Osteoblast (primary cell): ENCODE data around the gene ARHGAP30. TPM values are rescaled to one million over a fixed set of nuclear protein-coding genes. Genes with fewer than 3 reads are reported as not detected.

Experiments used
- DNase-seq: peaks from one replicate; pipeline ENCODE4 v3.0.0; 2011; ENCODE audit warnings: low spot score, mixed read lengths; ENCODE audit not compliant: insufficient read length; ENCODE audit errors: missing footprints
- H2AFZ ChIP-seq: 2 replicates; pipeline ENCODE4 v1.6.0; 2011; ENCODE audit warnings: mild to moderate bottlenecking, low read length
- H3K27ac ChIP-seq: 2 replicates; pipeline ENCODE4 v1.5.1; 2011; ENCODE audit warnings: mild to moderate bottlenecking, low read depth, low read length, moderate library complexity
- H3K27me3 ChIP-seq: 2 replicates; pipeline ENCODE4 v1.6.0; 2012; ENCODE audit warnings: mild to moderate bottlenecking, control low read depth, inconsistent platforms, low read length, moderate library complexity; ENCODE audit not compliant: insufficient read depth
- H3K36me3 ChIP-seq: 2 replicates; pipeline ENCODE4 v1.5.1; 2011; ENCODE audit warnings: mild to moderate bottlenecking, low read length, control low read depth, moderate library complexity; ENCODE audit not compliant: insufficient read depth
- H3K4me1 ChIP-seq: 2 replicates; pipeline ENCODE4 v1.5.1; 2011; ENCODE audit warnings: mild to moderate bottlenecking, low read length, control low read depth, moderate library complexity; ENCODE audit not compliant: insufficient read depth
- H3K4me2 ChIP-seq: 2 replicates; pipeline ENCODE4 v1.6.0; 2011; ENCODE audit warnings: mild to moderate bottlenecking, low read length; ENCODE audit not compliant: insufficient read depth
- H3K4me3 ChIP-seq: fragments of 200-600 bp; sonication (generic); 3 replicates; pipeline ENCODE4 v1.5.1; 2012; ENCODE audit warnings: mild to moderate bottlenecking, low read length, inconsistent platforms; ENCODE audit not compliant: insufficient read depth
- H3K79me2 ChIP-seq: 2 replicates; pipeline ENCODE4 v1.6.0; 2012; ENCODE audit warnings: mild to moderate bottlenecking, low read length, control low read depth, inconsistent platforms; ENCODE audit not compliant: insufficient read depth
- H3K9me3 ChIP-seq: 2 replicates; pipeline ENCODE4 v1.5.1; 2011; ENCODE audit warnings: low read depth, low read length, control low read depth
- H4K20me1 ChIP-seq: 2 replicates; pipeline ENCODE4 v1.6.0; 2012; ENCODE audit warnings: mild to moderate bottlenecking, low read length, control low read depth; ENCODE audit not compliant: insufficient read depth
- CTCF ChIP-seq: IDR thresholded peaks from 2 replicates; pipeline ENCODE4 v1.5.1; 2011; ENCODE audit warnings: mild to moderate bottlenecking, low read depth, low read length, moderate library complexity; ENCODE audit errors: extremely low read depth
- total RNA-seq: library from RNA; depleted of rRNA; stranded (reverse); fragments of >200 nt; gene quantifications from 2 replicates; pipeline ENCODE4 v1.2.3, GENCODE V29; 2012

Gene ARHGAP30
- total RNA-seq, 1 donor = under 0.01 TPM

GRCh38 chr1:161092621-161093028, 22.9 kb upstream of the ARHGAP30 start:
- Histone ChIP-seq H3K36me3 (no peaks in the 10 kb centered on the region), H3K27ac (no peak overlapping the region), H3K4me1 (peaks cover 23% of the 10 kb centered on the region), H3K9me3 (no peaks in the 10 kb centered on the region), H3K79me2 (no peaks in the 10 kb centered on the region), H3K4me3 (no peak overlapping the region), H3K27me3 (no peaks in the 10 kb centered on the region), H2AFZ (no peak overlapping the region), H3K4me2 (no peak overlapping the region), H4K20me1 (no peaks in the 10 kb centered on the region)
- peak; percentile 91 for DNase-seq
- TF ChIP-seq CTCF = no peak

GRCh38 chr1:161091796-161092507, 22.3 kb upstream of the ARHGAP30 start:
- DNase-seq = peak; percentile 83
- Histone ChIP-seq H3K4me2 (no peak overlapping the region), H3K79me2 (no peaks in the 10 kb centered on the region), H3K4me3 (no peak overlapping the region), H4K20me1 (no peaks in the 10 kb centered on the region), H3K36me3 (no peaks in the 10 kb centered on the region), H3K9me3 (no peaks in the 10 kb centered on the region), H3K27ac (no peak overlapping the region), H3K4me1 (peaks cover 19% of the 10 kb centered on the region), H3K27me3 (no peaks in the 10 kb centered on the region), H2AFZ (no peak overlapping the region)
- no peak for TF ChIP-seq CTCF

GRCh38 chr1:161091093-161091492, 21.4 kb upstream of the ARHGAP30 start:
- Histone ChIP-seq H3K4me2 (no peak overlapping the region), H3K27ac (no peak overlapping the region), H2AFZ (no peak overlapping the region), H3K4me1 (peaks cover 19% of the 10 kb centered on the region), H3K79me2 (no peaks in the 10 kb centered on the region), H3K27me3 (no peaks in the 10 kb centered on the region), H4K20me1 (no peaks in the 10 kb centered on the region), H3K36me3 (no peaks in the 10 kb centered on the region), H3K4me3 (no peak overlapping the region), H3K9me3 (no peaks in the 10 kb centered on the region)
- no peak for TF ChIP-seq CTCF
- DNase-seq = no peak

GRCh38 chr1:161090617-161091016, 20.9 kb upstream of the ARHGAP30 start:
- Histone ChIP-seq H4K20me1 (no peaks in the 10 kb centered on the region), H2AFZ (no peak overlapping the region), H3K27me3 (no peaks in the 10 kb centered on the region), H3K4me1 (peaks cover 19% of the 10 kb centered on the region), H3K4me3 (no peak overlapping the region), H3K36me3 (no peaks in the 10 kb centered on the region), H3K27ac (no peak overlapping the region), H3K4me2 (no peak overlapping the region), H3K79me2 (no peaks in the 10 kb centered on the region), H3K9me3 (no peaks in the 10 kb centered on the region)
- TF ChIP-seq CTCF = no peak
- no peak for DNase-seq
